ENCODE results near the gene HYAL4.

GRCh38 chr7:123860848-123861247 lies 15.9 kb downstream of the HYAL4 start:
- TF ChIP-seq, protein P1, sequence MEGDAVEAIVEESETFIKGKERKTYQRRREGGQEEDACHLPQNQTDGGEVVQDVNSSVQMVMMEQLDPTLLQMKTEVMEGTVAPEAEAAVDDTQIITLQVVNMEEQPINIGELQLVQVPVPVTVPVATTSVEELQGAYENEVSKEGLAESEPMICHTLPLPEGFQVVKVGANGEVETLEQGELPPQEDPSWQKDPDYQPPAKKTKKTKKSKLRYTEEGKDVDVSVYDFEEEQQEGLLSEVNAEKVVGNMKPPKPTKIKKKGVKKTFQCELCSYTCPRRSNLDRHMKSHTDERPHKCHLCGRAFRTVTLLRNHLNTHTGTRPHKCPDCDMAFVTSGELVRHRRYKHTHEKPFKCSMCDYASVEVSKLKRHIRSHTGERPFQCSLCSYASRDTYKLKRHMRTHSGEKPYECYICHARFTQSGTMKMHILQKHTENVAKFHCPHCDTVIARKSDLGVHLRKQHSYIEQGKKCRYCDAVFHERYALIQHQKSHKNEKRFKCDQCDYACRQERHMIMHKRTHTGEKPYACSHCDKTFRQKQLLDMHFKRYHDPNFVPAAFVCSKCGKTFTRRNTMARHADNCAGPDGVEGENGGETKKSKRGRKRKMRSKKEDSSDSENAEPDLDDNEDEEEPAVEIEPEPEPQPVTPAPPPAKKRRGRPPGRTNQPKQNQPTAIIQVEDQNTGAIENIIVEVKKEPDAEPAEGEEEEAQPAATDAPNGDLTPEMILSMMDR (IDR thresholded peaks at IDR 0.05; ENCODE audit: low read depth, low read length, poor library complexity, severe bottlenecking): no peak
- TF ChIP-seq EZH2phosphoT487 (IDR thresholded peaks at IDR 0.05; ENCODE audit: borderline replicate concordance, low read length): no peak

Data from DOHH2 (cell line).